Calu3 (cell line): ENCODE data around the gene FCRLB. TPM values are rescaled to one million over a fixed set of nuclear protein-coding genes. Genes with fewer than 3 reads are reported as not detected.

ENCODE experiments used
- BruUV-seq: library from RNA; stranded (reverse); fragments of 400-500 nt; replicated peaks from 2 replicates; lab custom pipeline; 2021; lab: Mats Ljungman, UMichigan
- CTCF ChIA-PET: fragments of 300-600 bp; sonication (Branson Sonifier 250); formaldehyde crosslinking; loops from one replicate; lab custom pipeline; 2022; ENCODE audit warnings: antibody characterized with exemption; lab: Charles Lee
- DNase-seq: peaks from one replicate; pipeline ENCODE4 v3.0.0; 2022
- H3K27ac Mint-ChIP-seq: one replicate; pipeline ENCODE4 v1.8.0; 2022; ENCODE audit warnings: mixed read lengths; ENCODE audit not compliant: unreplicated experiment
- H3K27me3 Mint-ChIP-seq: one replicate; pipeline ENCODE4 v1.8.0; 2022; ENCODE audit warnings: mixed read lengths; ENCODE audit not compliant: unreplicated experiment
- H3K36me3 Mint-ChIP-seq: one replicate; pipeline ENCODE4 v1.8.0; 2022; ENCODE audit warnings: mild to moderate bottlenecking, moderate library complexity, mixed read lengths; ENCODE audit not compliant: insufficient read depth, unreplicated experiment
- H3K4me1 Mint-ChIP-seq: one replicate; pipeline ENCODE4 v1.8.0; 2022; ENCODE audit warnings: mild to moderate bottlenecking, low read depth, mixed read lengths; ENCODE audit not compliant: unreplicated experiment
- H3K4me3 Mint-ChIP-seq: one replicate; pipeline ENCODE4 v1.8.0; 2022; ENCODE audit warnings: mild to moderate bottlenecking, low read depth, moderate library complexity, mixed read lengths; ENCODE audit not compliant: unreplicated experiment
- H3K9me3 Mint-ChIP-seq: one replicate; pipeline ENCODE4 v1.8.0; 2022; ENCODE audit warnings: low read depth, mixed read lengths; ENCODE audit not compliant: unreplicated experiment
- CTCF ChIP-seq: fragments of 200-600 bp; IDR thresholded peaks from one replicate; pipeline ENCODE4 v1.8.0; 2022; ENCODE audit warnings: antibody characterized with exemption; ENCODE audit not compliant: unreplicated experiment
- intact Hi-C: fragments of 100-400 bp; cut with micrococcal nuclease; formaldehyde crosslinking; loops from one replicate; pipeline ENCODE4 v1.10.0; 2022; ENCODE audit not compliant: unreplicated experiment
- total RNA-seq: library from RNA; stranded (reverse); gene quantifications from 2 replicates; pipeline ENCODE4 v1.2.3, GENCODE V29; 2022

FCRLB gene
- total RNA-seq, 1 experiment from 2014 or later: 1.9 TPM

DNA sequence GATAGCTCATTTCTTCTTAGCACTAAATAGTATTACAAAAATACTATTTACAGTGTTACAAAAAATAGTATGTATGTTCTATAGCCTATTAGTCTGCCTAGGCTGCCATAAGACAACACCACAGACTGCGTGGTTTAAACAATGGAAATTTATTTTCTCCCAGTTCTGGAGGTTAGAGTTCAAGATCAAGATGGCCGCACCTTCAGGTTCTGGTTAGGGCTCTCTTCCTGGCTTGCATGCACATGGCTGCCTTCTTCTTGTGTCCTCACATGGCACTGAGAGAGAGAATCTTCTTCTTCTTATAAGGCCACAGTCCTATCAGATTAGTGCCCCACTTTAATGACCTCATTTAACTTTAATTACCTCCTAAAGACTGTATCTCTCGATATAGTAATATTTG, 48.9 kb downstream of the FCRLB start:
- CTCF ChIA-PET: no interaction called here
- Mint-ChIP-seq H3K27me3 (no peaks in the 10 kb centered on the region), H3K36me3 (peaks cover 17% of the 10 kb centered on the region), H3K9me3 (no peaks in the 10 kb centered on the region), H3K4me3 (no peak overlapping the region), H3K4me1 (no peaks in the 10 kb centered on the region), H3K27ac (no peak overlapping the region)
- BruUV-seq: no TSS peak
- DNase-seq: no peak
- TF ChIP-seq CTCF: no peak
- intact Hi-C loops: no loop called here

DNA sequence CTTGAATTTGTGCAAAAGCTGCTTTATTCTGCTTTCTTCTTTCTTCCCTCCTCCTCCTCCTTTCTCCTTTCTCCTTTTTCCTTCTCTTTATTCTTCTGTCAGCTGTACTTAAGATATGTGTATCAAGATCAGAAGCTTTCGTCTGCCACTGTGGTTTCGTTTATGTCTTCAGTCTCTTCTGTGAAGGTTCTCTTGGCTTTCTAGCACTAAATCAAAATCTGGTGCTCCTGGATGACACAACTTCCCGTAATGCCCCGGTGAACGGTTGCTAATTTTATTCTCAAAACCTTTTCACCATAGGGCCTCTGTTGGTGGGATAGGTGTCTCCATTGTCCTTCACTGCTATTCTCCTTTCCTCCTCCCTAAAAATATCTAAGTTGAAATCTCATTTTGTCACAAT, 49.8 kb downstream of the FCRLB start:
- Mint-ChIP-seq H3K27ac (no peak overlapping the region), H3K27me3 (no peaks in the 10 kb centered on the region), H3K4me3 (no peak overlapping the region), H3K9me3 (no peaks in the 10 kb centered on the region), H3K36me3 (peaks cover 10% of the 10 kb centered on the region), H3K4me1 (no peaks in the 10 kb centered on the region)
- CTCF ChIA-PET: no interaction called here
- no peak for TF ChIP-seq CTCF
- intact Hi-C loops: no loop called here
- DNase-seq: no peak
- no TSS peak for BruUV-seq

- Mint-ChIP-seq H3K4me1 (no peaks in the 10 kb centered on the region), H3K27ac (no peak overlapping the region), H3K4me3 (no peak overlapping the region), H3K27me3 (no peaks in the 10 kb centered on the region), H3K36me3 (peaks cover 2% of the 10 kb centered on the region), H3K9me3 (no peaks in the 10 kb centered on the region)
- DNase-seq: no peak
- no TSS peak for BruUV-seq
- TF ChIP-seq CTCF: no peak
- intact Hi-C loops: no loop called here
- CTCF ChIA-PET: interaction anchor here (0.7 kb wide), 1 partner anchor 160 kb away, joined by 3 read pairs; no protein-coding TSS in a partner anchor
Measured at GRCh38 chr1:161771973-161772372, 50.6 kb downstream of the FCRLB start.

DNA sequence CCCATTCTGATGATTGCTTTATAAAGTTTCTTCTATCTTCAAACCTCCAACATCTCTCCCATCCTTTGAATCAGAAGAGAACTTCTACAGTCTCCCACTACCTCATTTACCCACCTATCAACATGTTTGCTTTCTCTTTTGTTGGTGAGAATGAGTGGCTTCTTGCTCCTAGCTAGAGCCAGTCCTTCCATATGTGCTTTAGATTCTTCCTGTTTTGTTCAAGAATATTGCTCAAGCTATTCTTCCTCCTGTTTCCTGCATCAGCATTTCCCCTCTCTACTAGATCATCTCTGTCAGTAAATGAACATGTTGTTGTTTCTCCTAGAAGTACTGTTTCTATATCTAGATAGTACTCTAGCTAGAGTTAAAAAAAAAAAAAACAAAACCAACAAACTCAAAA, 51.1 kb downstream of the FCRLB start:
- intact Hi-C loops: no loop called here
- no peaks in the 10 kb centered on the region for H3K36me3 Mint-ChIP-seq
- H3K4me1 Mint-ChIP-seq: no peaks in the 10 kb centered on the region
- H3K27ac Mint-ChIP-seq: no peak overlapping the region
- no peaks in the 10 kb centered on the region for H3K9me3 Mint-ChIP-seq
- TF ChIP-seq CTCF: no peak
- H3K4me3 Mint-ChIP-seq: no peak overlapping the region
- H3K27me3 Mint-ChIP-seq: no peaks in the 10 kb centered on the region
- DNase-seq: no peak
- CTCF ChIA-PET: interaction anchor here (0.7 kb wide), 1 partner anchor 160 kb away, joined by 3 read pairs; no protein-coding TSS in a partner anchor
- no TSS peak for BruUV-seq
